Measurements from ENCODE around the gene SEPTIN6. TPM values are rescaled to one million over a fixed set of nuclear protein-coding genes. Genes with fewer than 3 reads are reported as not detected.

The SEPTIN6 gene
- total and polyA plus RNA-seq, 2 of the 4 experiments (the other 2 are of a cell fraction): 16.2 to 19.0 TPM

DNA sequence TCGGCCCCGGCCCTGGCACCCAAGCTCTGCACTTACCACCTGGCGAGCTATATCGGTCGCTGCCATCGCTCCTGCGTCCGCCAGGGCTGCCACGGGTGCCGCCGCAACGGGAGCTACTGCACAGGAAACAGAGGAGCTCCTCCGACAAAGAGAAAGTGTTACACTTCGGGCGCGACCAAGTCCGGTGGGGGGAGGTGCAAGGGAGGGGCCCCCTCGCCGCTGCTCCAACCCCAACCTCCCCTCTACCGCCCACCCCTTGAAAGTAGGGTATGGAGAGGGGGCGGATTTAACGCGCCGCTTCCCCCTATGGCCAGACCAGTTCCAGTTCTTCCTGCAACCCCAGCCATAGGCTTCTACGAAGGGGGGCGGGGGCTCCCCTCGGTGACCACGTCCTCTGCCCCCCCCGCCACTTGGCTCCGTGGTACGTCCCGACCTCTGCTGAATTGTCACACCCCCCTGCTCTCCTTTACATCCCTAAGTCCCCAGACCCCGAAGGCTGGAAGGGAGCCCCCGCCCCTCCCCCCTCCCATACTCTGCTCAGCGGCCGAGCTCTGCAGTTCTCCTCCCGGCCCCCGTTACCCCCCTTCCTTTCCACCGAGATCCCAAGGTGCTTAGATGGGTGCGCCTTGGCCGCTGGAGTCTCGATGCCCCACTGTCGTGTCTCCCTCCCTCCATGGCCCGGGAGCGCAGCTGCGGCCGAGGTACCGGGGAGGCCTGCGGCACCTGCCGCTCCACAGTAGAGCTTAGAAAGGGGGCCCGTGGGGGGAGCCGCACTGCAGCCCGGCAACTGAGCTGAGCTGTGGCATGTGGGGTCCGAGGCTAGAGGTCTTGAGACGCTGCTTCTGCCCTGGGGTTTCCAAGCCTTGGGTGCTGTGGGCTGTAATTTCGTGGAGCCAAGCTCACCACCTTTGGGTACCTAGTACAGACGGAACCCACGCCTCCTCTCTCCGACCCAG, at the start of gene SEPTIN6 (continued):
- TF ChIP-seq, protein P1, sequence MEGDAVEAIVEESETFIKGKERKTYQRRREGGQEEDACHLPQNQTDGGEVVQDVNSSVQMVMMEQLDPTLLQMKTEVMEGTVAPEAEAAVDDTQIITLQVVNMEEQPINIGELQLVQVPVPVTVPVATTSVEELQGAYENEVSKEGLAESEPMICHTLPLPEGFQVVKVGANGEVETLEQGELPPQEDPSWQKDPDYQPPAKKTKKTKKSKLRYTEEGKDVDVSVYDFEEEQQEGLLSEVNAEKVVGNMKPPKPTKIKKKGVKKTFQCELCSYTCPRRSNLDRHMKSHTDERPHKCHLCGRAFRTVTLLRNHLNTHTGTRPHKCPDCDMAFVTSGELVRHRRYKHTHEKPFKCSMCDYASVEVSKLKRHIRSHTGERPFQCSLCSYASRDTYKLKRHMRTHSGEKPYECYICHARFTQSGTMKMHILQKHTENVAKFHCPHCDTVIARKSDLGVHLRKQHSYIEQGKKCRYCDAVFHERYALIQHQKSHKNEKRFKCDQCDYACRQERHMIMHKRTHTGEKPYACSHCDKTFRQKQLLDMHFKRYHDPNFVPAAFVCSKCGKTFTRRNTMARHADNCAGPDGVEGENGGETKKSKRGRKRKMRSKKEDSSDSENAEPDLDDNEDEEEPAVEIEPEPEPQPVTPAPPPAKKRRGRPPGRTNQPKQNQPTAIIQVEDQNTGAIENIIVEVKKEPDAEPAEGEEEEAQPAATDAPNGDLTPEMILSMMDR (conservative IDR thresholded peaks at IDR 0.05; ENCODE audit: low read depth, low read length): no peak
- TF ChIP-seq, protein P2, sequence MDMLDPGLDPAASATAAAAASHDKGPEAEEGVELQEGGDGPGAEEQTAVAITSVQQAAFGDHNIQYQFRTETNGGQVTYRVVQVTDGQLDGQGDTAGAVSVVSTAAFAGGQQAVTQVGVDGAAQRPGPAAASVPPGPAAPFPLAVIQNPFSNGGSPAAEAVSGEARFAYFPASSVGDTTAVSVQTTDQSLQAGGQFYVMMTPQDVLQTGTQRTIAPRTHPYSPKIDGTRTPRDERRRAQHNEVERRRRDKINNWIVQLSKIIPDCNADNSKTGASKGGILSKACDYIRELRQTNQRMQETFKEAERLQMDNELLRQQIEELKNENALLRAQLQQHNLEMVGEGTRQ (IDR thresholded peaks at IDR 0.05; ENCODE audit: low read depth, low read length): no peak
- TF ChIP-seq SMC3 (IDR thresholded peaks at IDR 0.05; ENCODE audit: low read depth, low read length) (no peak), RCOR1 (IDR thresholded peaks at IDR 0.05; ENCODE audit: insufficient replicate concordance, low read length) (no peak)

All from IMR-90 (cell line).